Smooth muscle cell (in vitro differentiated cells): ENCODE data around the gene CSTF3. TPM values are rescaled to one million over a fixed set of nuclear protein-coding genes. Genes with fewer than 3 reads are reported as not detected.

Experiments
- DNase-seq: peaks from one replicate; lab custom pipeline; 2025; ENCODE audit not compliant: unreplicated experiment; lab: John Stamatoyannopoulos, UW
- H2AFZ ChIP-seq: fragments of 200-600 bp; sonication (generic); 2 replicates; pipeline ENCODE4 v1.6.0; 2016; ENCODE audit warnings: antibody characterized with exemption, low read depth, mild to moderate bottlenecking
- H3F3A ChIP-seq: fragments of 200-600 bp; sonication (generic); 2 replicates; pipeline ENCODE4 v1.6.0; 2017; ENCODE audit warnings: antibody characterized with exemption, low read depth
- H3K27ac ChIP-seq: fragments of 200-600 bp; sonication (generic); 2 replicates; pipeline ENCODE4 v1.5.1; 2016; ENCODE audit warnings: low read depth, mild to moderate bottlenecking
- H3K27me3 ChIP-seq: fragments of 200-600 bp; sonication (generic); 2 replicates; pipeline ENCODE4 v1.6.1; 2016; ENCODE audit warnings: low read depth, mild to moderate bottlenecking
- H3K36me3 ChIP-seq: fragments of 200-600 bp; sonication (generic); 2 replicates; pipeline ENCODE4 v1.5.1; 2016; ENCODE audit warnings: low read depth
- H3K4me1 ChIP-seq: fragments of 200-600 bp; sonication (generic); 2 replicates; pipeline ENCODE4 v1.5.1; 2016; ENCODE audit warnings: low read depth
- H3K4me2 ChIP-seq: fragments of 200-600 bp; sonication (generic); 2 replicates; pipeline ENCODE4 v1.6.0; 2016; ENCODE audit warnings: mild to moderate bottlenecking
- H3K4me3 ChIP-seq: fragments of 200-600 bp; sonication (generic); 2 replicates; pipeline ENCODE4 v1.5.1; 2016; ENCODE audit warnings: mild to moderate bottlenecking
- H3K79me2 ChIP-seq: fragments of 200-600 bp; sonication (generic); 2 replicates; pipeline ENCODE4 v1.6.0; 2016; ENCODE audit warnings: low read depth, mild to moderate bottlenecking
- H3K9ac ChIP-seq: fragments of 200-600 bp; sonication (generic); 2 replicates; pipeline ENCODE4 v1.6.0; 2016; ENCODE audit warnings: low read depth
- H3K9me3 ChIP-seq: fragments of 200-600 bp; sonication (generic); replicated peaks from 2 replicates; pipeline ENCODE4 v1.5.1; 2016; ENCODE audit warnings: low read depth
- H4K20me1 ChIP-seq: fragments of 200-600 bp; sonication (generic); 2 replicates; pipeline ENCODE4 v1.6.0; 2016; ENCODE audit warnings: low read depth
- CTCF ChIP-seq: fragments of 200-600 bp; sonication (generic); IDR thresholded peaks from 2 replicates; pipeline ENCODE4 v1.5.1; 2017; ENCODE audit warnings: borderline replicate concordance, mild to moderate bottlenecking, antibody characterized with exemption; ENCODE audit not compliant: insufficient read depth, poor library complexity, severe bottlenecking
- WGBS: methylation state at CpG from one replicate; pipeline ENCODE4 v1.1.7; 2016; ENCODE audit warnings: low lambda C conversion rate; 5-methylcytosine and 5-hydroxymethylcytosine counted together
- polyA plus RNA-seq: library from polyadenylated mRNA; unstranded; fragments of >200 nt; fragmentation: Nextera tagmentation; extraction: Ambion mirVana; gene quantifications from 2 replicates; pipeline ENCODE4 v1.2.1, GENCODE V29; 2016
- total RNA-seq: library from RNA; depleted of rRNA; stranded (reverse); fragments of >200 nt; gene quantifications from 2 replicates; pipeline ENCODE4 v1.2.3, GENCODE V29; 2014

The CSTF3 gene
- total and polyA plus RNA-seq, 2 experiments from 2014 or later, result 25.9 to 30.4 TPM

GRCh38 chr11:33134276-33134675, 27.0 kb downstream of the CSTF3 start:
- H3K9me3 ChIP-seq, result no peaks in the 10 kb centered on the region
- H2AFZ ChIP-seq, result no peak overlapping the region
- peak overlapping the region; percentile 57 for H3K27ac ChIP-seq
- no peak overlapping the region for H3K9ac ChIP-seq
- DNase-seq, result no peak
- H3K4me2 ChIP-seq, result no peak overlapping the region
- no peak overlapping the region for H3K4me3 ChIP-seq
- H3K4me1 ChIP-seq, result peaks cover 8% of the 10 kb centered on the region
- H4K20me1 ChIP-seq, result peaks cover 34% of the 10 kb centered on the region
- H3F3A ChIP-seq, result peaks cover 36% of the 10 kb centered on the region
- no peaks in the 10 kb centered on the region for H3K27me3 ChIP-seq
- H3K79me2 ChIP-seq, result peaks cover 19% of the 10 kb centered on the region
- whole genome bisulfite sequencing, result 84% methylated on average over 3 of the region's 3 CpGs
- no peaks in the 10 kb centered on the region for H3K36me3 ChIP-seq
- TF ChIP-seq CTCF, result no peak

- TF ChIP-seq CTCF, result no peak
- Histone ChIP-seq H3K4me1 (peaks cover 8% of the 10 kb centered on the region), H3K27me3 (no peaks in the 10 kb centered on the region), H3K4me2 (no peak overlapping the region), H3K27ac (no peak overlapping the region), H3K79me2 (peaks cover 14% of the 10 kb centered on the region), H3F3A (peaks cover 32% of the 10 kb centered on the region), H3K9ac (no peak overlapping the region), H2AFZ (no peak overlapping the region), H3K36me3 (no peaks in the 10 kb centered on the region), H4K20me1 (peaks cover 29% of the 10 kb centered on the region), H3K4me3 (no peak overlapping the region), H3K9me3 (no peaks in the 10 kb centered on the region)
- DNase-seq, result no peak
- 82% methylated on average over 3 of the region's 3 CpGs for WGBS
Observed at GRCh38 chr11:33133761-33134160, 27.5 kb downstream of the CSTF3 start.

- peaks cover 17% of the 10 kb centered on the region for H4K20me1 ChIP-seq
- H3K4me2 ChIP-seq, result no peak overlapping the region
- no peak for DNase-seq
- H3K9me3 ChIP-seq, result no peaks in the 10 kb centered on the region
- H3K79me2 ChIP-seq, result peaks cover 7% of the 10 kb centered on the region
- no peaks in the 10 kb centered on the region for H3K27me3 ChIP-seq
- no peak for TF ChIP-seq CTCF
- no peak overlapping the region for H3K27ac ChIP-seq
- H3K4me1 ChIP-seq, result peaks cover 8% of the 10 kb centered on the region
- no peaks in the 10 kb centered on the region for H3K36me3 ChIP-seq
- 73% methylated on average over 4 of the region's 4 CpGs for WGBS
- H2AFZ ChIP-seq, result no peak overlapping the region
- no peak overlapping the region for H3K4me3 ChIP-seq
- H3K9ac ChIP-seq, result no peak overlapping the region
- peaks cover 25% of the 10 kb centered on the region for H3F3A ChIP-seq
Observed at GRCh38 chr11:33132510-33132909, 28.8 kb downstream of the CSTF3 start.

GRCh38 chr11:33128739-33129138, 32.5 kb downstream of the CSTF3 start:
- H3K36me3 ChIP-seq, result no peaks in the 10 kb centered on the region
- no peak for TF ChIP-seq CTCF
- 61% methylated on average over 2 of the region's 2 CpGs for WGBS
- H4K20me1 ChIP-seq, result no peaks in the 10 kb centered on the region
- no peak overlapping the region for H3K4me3 ChIP-seq
- H3K9me3 ChIP-seq, result no peaks in the 10 kb centered on the region
- H3K4me2 ChIP-seq, result no peak overlapping the region
- no peak overlapping the region for H3K9ac ChIP-seq
- peaks cover 6% of the 10 kb centered on the region for H3F3A ChIP-seq
- no peak for DNase-seq
- no peak overlapping the region for H2AFZ ChIP-seq
- H3K27me3 ChIP-seq, result no peaks in the 10 kb centered on the region
- H3K4me1 ChIP-seq, result no peaks in the 10 kb centered on the region
- peaks cover 7% of the 10 kb centered on the region for H3K79me2 ChIP-seq
- H3K27ac ChIP-seq, result no peak overlapping the region
